DLD1 (cell line): ENCODE results near the gene PBX3.

Experiments used
- in situ Hi-C: cut with HindIII; loops from 2 replicates; pipeline ENCODE4 v1.10.0; 2017; ENCODE audit warnings: low sequenced_read_pairs

Gene PBX3

GRCh38 chr9:125748446-125749099 is 1.4 kb downstream of the PBX3 start:
- in situ Hi-C loops: no loop called here

GRCh38 chr9:125749287-125749935 is 2.2 kb downstream of the PBX3 start:
- in situ Hi-C loops: no loop called here

- in situ Hi-C loops: no loop called here
These were observed 2.9 kb downstream of the PBX3 start for GRCh38 chr9:125749951-125750626.

- in situ Hi-C loops: no loop called here
These were observed 3.4 kb downstream of the PBX3 start for GRCh38 chr9:125750627-125751011.

- in situ Hi-C loops: no loop called here
These were observed 5.0 kb downstream of the PBX3 start for GRCh38 chr9:125752070-125752628.

GRCh38 chr9:125754096-125754495 is 6.9 kb downstream of the PBX3 start:
- in situ Hi-C loops: no loop called here

GRCh38 chr9:125755340-125755739 is 8.2 kb downstream of the PBX3 start:
- in situ Hi-C loops: no loop called here

- in situ Hi-C loops: no loop called here
These were observed 9.3 kb downstream of the PBX3 start for GRCh38 chr9:125756518-125756917.

GRCh38 chr9:125757834-125758233 is 10.7 kb downstream of the PBX3 start:
- in situ Hi-C loops: no loop called here

- in situ Hi-C loops: no loop called here
These were observed 12.0 kb downstream of the PBX3 start for GRCh38 chr9:125758986-125759763.

GRCh38 chr9:125759764-125760129 is 12.6 kb downstream of the PBX3 start:
- in situ Hi-C loops: no loop called here

- in situ Hi-C loops: no loop called here
These were observed 13.4 kb downstream of the PBX3 start for GRCh38 chr9:125760537-125760936.

GRCh38 chr9:125761676-125762450 is 14.7 kb downstream of the PBX3 start:
- in situ Hi-C loops: no loop called here

- in situ Hi-C loops: no loop called here
These were observed 16.2 kb downstream of the PBX3 start for GRCh38 chr9:125763394-125763801.

GRCh38 chr9:125764198-125764597 is 17.0 kb downstream of the PBX3 start:
- in situ Hi-C loops: no loop called here

- in situ Hi-C loops: no loop called here
These were observed 19.5 kb downstream of the PBX3 start for GRCh38 chr9:125766468-125767221.

GRCh38 chr9:125767349-125767748 is 20.2 kb downstream of the PBX3 start:
- in situ Hi-C loops: no loop called here

GRCh38 chr9:125768803-125769202 is 21.6 kb downstream of the PBX3 start:
- in situ Hi-C loops: no loop called here

- in situ Hi-C loops: no loop called here
These were observed 23.9 kb downstream of the PBX3 start for GRCh38 chr9:125771037-125771436.

- in situ Hi-C loops: no loop called here
These were observed 25.6 kb downstream of the PBX3 start for GRCh38 chr9:125772740-125773139.
